Right ventricle myocardium superior (tissue), 1 donor: ENCODE measurements around the gene OMP. TPM values are rescaled to one million over a fixed set of nuclear protein-coding genes. Genes with fewer than 3 reads are reported as not detected.
"Not testable (repeated sequence)": the region's sequence is repeated elsewhere in the genome, so short reads cannot be mapped to it uniquely, and the experiment has no call there.

Experiments used
- ATAC-seq: fragments of 200-7000 bp; cut with Tn5 transposase; one replicate; pipeline ENCODE4 v1.9.1; 2020; ENCODE audit warnings: mild to moderate bottlenecking; ENCODE audit not compliant: poor library complexity
- DNase-seq: peaks from one replicate; pipeline ENCODE4 v3.0.0-alpha.2; 2020
- intact Hi-C: fragments of 100-400 bp; cut with DNase I; formaldehyde crosslinking; loops from one replicate; pipeline ENCODE4 v1.11.2; 2022
- total RNA-seq: library from RNA; stranded (reverse); fragmentation: NEBNext Ultra II Directional; extraction: Animal tissue kit (Norgen Biotek cat#: 25700); gene quantifications from one replicate; pipeline ENCODE4 v1.2.1, GENCODE V29; 2021
- donor health status: DM: no; HTN: yes; CAD: no; lungs with severe emphysema.

OMP gene
- total RNA-seq, 1 donor from 2014 or later: not detected

DNA sequence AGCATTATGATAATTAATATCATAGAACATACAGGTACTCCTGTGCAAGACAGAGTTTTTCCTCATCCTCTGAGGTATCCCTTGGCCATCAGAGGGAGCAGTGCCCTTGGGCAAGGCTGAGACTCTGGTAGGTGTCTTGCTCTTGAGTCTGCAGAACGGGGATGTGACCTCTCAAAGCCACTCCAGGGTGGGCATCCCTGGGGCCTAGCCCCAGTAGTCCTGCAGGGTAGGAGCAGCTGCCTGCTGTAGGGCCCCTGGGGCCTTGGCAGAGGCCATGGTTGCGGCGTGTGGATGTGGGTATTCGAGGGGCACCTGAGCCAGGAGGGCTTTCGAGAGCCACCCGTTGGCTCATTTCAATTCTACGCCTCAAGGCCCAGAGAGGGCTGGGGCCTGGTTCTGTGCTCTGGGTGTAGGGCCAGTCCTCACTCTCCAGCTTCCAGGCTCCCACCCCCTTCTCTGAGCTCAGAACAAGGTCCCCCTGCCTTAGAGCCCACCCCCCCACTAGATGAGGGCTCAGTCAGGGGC, 7.7 kb upstream of the OMP start:
- intact Hi-C loops: no loop called here
- ATAC-seq: no peak
- DNase-seq: peak; percentile 24

DNA sequence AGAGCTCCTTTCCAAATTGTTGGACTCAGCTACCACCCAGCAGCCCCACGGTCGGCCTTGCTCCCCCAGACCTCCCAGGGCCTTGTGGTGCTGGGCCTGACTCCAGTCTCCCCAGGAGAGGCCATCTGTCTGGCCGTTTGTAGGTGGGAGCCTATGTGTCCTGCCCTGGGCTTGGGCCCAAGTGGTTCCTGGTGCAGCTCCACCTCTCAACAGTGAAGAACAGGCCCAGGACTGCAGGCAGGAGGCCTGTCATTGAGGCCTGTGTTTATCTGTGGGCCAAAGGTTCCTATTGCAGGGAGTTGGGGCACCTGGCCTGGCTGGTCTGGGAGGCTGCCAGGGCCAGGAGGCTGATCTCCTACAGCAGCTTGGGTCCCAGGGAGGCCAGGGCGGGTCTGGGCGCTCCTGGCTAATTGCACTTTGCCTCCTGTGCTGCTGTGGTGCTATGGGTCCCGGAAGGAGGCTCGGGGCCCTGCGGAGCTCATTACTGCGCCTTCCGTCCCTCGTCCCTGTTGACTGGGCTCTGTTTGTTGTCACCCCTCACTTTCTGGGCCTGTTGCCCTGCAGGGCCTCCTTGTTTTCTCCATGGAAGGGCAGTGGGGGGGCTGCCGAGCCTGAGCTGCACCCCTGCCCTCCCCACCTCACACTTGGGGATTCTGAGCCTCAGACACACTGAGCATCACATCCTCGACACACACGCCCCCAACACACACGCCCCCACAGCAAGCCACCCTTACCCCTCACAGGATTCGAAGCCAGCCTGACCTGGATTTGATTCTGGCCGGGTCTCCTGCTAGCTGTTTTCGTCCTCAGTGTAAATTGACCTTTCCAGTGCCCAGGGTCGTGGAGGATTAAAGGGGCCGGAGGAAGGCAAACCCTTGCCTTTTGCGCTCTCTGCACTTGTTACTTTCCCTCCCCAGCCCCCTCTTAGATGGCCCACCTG, 6.8 kb upstream of the OMP start:
- intact Hi-C loops: no loop called here
- DNase-seq (peak; percentile 35), ATAC-seq (peak; percentile 19)

DNA sequence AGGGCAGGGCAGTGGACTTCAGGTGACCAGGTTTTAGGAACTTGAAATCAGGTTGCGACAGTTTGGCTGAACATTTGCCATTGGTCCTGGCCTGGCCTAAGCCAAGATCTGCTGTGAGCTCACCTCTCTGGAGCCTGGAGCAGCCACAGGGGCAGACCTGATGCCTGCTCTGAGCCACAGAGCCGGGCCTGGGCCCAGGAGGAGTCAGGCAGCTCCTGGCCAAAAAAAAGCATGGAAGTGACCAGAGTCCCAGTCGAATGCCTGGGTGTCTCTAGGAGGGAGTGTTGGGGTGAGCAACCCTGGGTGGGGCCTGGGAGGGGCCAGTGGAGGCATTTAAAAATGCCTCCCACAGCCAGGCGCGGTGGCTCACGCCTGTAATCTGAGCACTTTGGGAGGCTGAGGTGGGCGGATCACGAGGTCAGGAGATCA, 6.0 kb upstream of the OMP start:
- DNase-seq (peak; percentile 16), ATAC-seq (no peak)
- intact Hi-C loops: no loop called here

DNA sequence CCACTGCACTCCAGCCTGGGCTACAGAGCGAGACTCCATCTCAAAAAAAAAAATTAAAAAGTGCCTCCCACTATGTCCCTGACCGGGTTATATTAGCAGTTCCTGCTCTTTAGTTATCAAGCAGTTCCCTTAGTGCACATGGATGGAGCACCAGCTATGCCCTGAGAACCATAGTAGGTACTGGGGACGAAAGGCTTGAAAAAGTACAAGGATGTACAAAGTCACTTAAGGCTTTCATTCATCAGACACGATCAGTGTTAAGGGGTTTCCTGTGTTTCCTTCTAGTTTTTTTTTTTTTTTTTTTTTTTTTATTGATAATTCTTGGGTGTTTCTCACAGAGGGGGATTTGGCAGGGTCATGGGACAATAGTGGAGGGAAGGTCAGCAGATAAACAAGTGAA, 5.5 kb upstream of the OMP start:
- intact Hi-C loops, DNase-seq, ATAC-seq: not testable (repeated sequence)

DNA sequence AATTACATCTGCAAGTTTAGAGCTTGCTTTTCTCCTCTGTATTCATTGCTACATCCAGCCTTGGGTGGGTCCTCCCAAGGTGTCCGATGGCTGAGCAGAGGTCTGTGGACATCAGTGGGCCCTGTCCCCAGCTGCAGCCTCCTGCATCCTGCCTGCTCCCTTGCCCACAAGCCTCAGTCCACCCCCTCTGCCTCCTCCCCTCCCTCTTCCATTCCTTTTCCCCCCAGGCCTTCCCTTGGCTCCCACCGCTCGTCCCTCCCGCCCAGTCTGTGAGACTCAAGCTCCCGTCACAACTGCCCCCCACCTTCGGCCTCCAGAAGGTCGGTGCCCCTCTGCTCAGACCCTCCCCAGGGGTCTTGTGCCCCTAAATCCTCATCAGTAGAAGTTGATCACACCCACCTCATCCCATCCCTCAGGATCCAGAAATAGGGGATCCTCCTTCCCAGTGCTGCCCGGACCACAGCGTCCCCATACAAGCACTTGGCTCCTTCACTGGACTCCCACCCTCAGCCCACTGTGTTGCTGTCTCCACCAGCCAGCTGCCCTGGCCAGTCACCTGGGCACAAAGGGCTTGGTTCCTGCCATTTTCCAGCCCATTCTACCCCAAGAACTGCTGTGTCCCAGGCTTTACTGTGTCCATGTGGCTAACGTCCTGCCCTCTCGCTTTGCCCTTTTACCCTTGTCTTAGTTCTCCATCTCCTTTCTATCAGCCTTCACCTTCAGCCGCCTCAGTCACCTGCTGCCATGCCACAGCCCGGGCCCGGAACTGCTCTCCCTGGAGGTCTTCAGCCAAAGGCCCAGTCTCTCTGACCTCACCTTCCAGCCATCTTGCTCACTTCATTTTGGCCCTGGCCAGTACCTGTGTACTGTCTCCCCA, 2.2 kb upstream of the OMP start:
- ATAC-seq: no peak
- peak; percentile 32 for DNase-seq
- intact Hi-C loops: no loop called here

DNA sequence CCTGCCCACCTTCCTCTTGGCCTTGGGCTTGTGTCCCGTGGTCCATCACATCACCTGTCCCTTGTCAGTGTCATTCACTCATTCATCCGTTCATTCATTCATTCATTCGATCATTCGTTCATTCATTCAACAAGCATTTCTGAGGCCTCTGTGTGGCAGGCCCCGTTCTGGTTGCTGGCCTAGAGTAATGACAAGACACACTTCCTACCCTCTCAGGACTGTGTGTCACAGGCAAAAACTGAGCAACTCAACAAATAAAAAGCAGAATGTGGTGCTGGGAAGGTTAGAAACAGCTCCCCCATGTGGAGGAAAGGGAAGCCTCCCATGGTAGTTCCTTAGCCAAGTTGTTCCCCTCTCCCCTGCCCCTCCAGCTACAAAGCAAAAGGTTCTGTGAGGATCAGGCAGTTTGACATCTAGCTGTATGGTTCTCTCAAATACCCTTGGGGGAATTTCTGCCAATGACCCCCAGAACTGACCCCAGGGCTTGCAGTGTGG, 1.6 kb upstream of the OMP start:
- no peak for ATAC-seq
- intact Hi-C loops: no loop called here
- no peak for DNase-seq

DNA sequence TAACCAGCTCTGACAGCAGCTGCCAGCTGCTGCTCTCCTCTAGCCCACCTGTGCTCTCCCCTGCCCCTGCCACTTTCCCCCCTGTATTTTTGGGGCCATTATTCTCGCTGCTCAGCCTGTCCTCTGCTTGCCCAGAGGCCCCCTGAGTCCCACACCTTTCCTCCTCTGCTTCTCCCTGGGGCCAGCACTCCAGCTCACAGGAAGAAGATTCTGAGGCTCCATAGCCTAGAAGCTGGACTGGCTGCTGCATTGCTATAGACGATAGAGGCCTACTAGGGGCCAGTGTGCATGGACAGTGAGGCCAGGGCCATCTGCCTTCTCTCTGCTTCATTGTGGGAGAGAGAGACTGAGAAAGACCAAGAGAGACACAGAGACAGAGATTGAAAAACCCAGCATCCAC, 679 bp downstream of the OMP start:
- intact Hi-C loops: no loop called here
- DNase-seq: no peak
- no peak for ATAC-seq

DNA sequence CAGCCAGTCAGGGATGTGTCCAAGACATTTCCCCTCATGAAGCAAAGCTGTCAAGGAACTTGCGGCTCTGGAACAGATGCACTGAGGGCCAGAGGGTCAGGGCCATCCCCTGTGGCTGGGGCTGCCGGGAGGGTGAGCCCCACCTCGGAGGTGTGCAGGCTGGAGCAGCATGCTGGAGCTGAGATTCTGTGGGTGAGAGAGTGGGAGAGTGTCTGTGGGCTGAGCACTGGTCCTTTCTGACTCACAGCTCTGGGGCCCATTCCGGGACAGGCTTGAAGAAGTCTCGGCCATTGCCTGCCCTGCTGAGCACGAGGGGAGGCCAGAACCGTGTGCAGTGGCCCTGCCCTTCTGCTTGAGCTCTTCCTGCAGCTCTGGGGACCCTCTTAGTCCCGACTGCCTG, 2.1 kb downstream of the OMP start:
- intact Hi-C loops: no loop called here
- ATAC-seq (no peak), DNase-seq (no peak)

DNA sequence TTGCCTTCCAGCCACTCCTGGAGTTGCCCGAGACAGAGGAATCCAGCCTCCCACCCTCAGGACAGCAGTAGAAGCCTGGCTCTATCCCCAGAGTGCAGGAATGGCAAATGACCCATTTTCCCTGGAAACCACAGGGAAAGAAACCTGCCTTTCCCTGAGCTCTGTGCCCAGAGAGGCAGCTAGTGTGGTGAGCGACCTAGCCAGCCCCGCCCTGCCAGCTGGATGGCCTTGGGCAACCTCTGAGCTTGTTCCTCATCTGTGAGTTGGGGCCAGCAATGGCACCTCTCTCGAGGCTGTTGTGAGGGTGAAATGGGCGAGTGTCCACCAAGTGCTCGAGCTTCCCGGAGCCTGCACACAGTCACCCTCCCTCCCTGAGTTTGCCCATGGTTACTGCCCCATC, 3.7 kb downstream of the OMP start:
- DNase-seq: no peak
- no peak for ATAC-seq
- intact Hi-C loops: no loop called here

DNA sequence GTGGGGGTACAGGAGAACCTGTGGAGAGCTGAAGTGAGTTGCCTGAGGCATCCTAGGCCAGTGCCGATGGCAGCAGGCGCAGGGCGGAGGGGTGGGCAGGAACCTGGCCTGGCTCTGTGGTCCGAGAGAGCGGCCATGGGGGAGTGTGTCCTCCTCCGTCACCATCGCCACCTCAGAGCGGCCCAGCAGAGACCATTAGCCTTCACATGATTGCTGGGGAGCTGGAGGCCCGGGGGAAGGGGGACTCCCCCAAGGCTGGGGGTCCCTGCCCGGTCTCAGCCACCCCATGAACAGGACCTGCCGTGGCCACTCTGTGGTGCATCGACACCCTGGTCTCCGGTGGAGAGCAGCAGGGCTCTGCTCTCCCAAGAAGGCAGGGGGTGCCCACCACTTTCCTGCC, 4.1 kb downstream of the OMP start:
- ATAC-seq (no peak), DNase-seq (no peak)
- intact Hi-C loops: no loop called here

DNA sequence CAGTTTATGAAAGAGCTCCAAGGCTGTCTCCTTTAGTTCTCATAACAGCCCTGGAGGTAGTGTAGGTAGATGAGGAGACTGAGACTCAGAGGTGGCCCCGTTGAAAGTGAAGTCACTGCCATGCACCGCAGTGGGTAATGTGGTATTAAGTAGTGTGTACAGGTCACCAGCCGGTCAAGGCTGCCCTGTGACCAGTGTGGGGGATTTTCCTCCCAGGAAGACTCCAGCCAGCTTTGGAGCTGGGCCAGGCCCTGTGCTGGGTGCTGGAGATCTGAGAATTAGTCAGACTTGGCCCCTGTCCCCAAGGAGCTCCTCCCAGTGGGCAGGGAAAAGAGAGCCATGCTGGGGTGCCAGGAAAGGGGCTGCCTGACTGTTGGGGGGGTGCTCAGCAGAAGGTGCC, 5.3 kb downstream of the OMP start:
- intact Hi-C loops: no loop called here
- ATAC-seq: peak; percentile 38
- DNase-seq: no peak

DNA sequence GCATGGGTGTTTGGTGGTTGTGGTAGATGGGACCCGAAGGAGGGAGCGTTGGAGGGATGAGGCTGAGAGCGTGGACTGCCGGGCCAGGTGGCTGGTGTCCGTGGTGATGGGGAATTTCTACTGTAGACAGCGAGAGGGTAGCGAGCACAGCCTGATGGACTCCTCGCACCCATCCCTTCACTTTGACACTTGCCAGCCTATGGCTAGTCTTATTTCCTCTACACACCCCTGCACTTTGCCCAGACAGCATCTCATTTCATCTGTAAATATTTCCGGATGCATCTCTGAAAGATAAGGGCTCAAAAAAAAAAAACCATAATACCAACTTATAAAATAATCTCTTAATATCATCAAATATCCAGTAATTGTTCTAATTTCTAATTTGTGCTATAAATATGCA, 5.8 kb downstream of the OMP start:
- DNase-seq (no peak), ATAC-seq (no peak)
- intact Hi-C loops: no loop called here

DNA sequence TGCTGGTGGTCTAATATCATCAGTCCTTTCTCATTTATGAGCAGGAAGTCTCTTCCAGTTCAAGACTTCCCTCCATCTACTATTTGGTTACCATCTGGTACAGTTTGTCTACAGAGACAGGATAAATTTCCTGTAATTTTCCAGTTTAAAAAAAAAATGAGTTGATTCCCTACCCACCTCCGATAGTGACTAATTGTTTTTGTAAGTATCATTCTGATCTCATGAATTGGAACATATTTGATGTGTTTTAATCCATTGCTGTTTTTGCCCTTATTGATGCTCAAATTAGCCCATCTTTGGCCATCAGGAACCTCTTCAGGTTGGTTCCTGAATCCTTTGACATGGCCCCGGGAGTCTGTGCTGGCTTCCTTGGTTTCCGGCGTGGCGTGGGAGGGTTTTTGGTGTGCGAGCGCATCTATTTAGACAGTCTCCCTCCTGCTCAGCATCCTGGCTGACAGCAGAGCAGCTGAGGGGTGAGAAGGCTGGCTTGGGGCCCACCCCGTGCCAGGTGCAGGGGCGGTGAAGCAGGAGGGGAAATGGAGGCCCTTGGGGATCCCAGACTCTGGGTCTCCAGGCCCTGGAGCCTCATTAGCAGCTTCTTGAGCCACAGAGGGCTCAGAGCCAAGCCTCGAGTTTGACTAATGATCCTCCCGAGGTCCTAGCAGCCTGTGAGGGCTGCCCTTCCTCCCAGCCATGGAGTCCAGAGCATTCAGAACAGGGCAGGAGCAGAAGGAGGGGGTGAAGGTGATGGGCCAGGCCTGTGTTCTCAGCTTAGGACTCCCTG, 6.8 kb downstream of the OMP start:
- ATAC-seq: no peak
- intact Hi-C loops: no loop called here

DNA sequence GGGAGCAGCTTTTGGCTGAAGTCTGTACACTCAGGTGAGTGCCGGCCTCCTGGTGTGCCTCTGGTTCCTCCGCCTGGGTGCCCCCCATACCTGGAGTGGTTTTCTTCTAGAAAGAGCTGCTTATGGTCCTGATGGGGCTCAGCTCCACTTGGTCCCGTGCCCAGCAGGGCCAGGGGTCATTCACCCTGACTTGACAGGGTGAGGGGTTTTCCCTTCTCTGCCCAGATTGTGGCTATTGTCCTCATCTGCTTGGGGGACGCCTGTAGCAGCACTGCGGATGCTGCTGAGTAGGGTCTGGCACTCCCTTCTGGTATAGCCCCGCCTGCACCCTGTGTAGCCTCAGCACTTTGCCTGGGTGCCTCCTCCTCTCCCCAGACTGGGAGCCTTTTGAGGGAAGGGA, 8.2 kb downstream of the OMP start:
- DNase-seq (peak; percentile 8), ATAC-seq (no peak)
- intact Hi-C loops: no loop called here

More for the DNA sequence above, 6.8 kb downstream of the OMP start:
- DNase-seq: no peak

DNA sequence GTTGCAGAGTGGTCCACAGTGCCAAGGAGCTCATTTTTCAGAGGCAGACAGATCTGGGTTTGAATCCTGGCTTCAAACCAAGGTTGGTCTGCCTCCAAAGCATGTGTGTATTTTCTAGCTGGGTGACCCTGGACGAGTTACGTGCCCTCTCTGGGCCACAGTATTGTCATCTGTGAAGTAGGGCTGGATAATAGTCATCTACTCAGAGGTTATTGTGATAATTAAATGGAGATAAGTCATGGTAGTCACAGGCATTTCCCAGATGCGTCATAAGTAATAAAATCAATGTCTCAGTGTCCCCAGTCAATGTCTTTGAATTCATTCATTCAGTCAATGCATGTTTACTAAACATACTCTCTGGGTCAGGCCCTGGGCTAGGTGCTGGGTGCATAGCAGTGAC, 8.6 kb downstream of the OMP start:
- intact Hi-C loops: no loop called here
- no peak for ATAC-seq
- DNase-seq: no peak

DNA sequence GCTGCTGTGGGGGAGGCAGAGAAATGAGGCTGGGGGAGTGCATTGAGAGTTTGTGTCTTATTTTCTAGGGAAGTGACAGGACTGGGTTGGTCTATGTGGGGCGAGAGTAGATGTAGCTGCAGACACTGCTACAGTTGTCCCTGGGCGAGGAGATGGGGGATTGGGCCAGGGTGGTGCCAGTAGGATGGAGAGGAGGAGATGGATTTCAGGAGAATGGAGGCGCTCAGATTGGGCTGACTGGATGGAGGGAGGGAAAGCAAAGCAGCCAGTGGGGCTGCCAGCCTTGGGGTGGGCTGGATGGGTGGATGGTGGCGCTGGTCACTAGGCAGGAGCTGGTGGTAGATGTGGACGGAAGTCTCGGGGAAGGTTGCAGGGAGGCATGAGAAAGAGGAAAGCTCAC, 9.3 kb downstream of the OMP start:
- ATAC-seq: no peak
- intact Hi-C loops: no loop called here
- DNase-seq: no peak

DNA sequence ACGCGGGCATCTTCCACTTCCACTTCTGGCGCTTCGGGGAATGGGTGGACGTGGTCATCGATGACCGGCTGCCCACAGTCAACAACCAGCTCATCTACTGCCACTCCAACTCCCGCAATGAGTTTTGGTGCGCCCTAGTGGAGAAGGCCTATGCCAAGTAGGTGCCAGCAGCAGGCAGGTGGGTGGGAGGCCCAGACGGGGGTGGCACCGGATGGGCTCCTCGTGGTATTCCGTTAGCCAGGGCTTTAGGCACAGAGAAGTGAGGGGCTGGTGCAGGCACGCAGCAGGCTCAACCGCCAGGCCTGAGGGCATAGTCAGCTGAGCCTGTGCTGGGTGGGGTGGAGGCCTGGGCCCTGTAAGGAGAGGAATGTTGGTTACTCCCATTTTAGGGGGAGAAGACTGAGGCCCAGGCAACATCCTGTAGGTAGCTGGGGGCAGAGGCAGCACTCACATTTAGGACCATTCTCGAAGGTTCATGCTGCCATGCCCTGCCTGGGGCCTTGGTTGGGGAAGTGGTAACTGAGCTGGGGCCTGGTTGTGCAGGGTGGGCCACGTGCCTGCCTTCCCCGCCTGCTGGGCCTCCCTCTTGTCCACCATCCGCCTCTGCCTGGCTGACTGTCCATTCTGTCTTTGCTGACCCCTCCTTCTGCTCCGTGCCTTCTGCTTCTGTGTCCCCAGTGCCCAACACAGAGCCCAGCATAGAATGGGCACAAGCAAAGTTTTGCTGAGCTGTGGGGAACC, 10.2 kb downstream of the OMP start:
- peak; percentile 36 for DNase-seq
- intact Hi-C loops: no loop called here
- no peak for ATAC-seq
